K562 (cell line): Measurements from ENCODE around the gene ADAM10. TPM values are rescaled to one million over a fixed set of nuclear protein-coding genes. Genes with fewer than 3 reads are reported as not detected.

Source experiments
- ATAC-seq: fragments of 200-7000 bp; cut with Tn5 transposase; 3 replicates; pipeline ENCODE4 v1.9.1; 2020; ENCODE audit warnings: moderate library complexity
- BruUV-seq: library from RNA; stranded (reverse); fragments of 400-500 nt; replicated peaks from 2 replicates; lab custom pipeline; 2021; lab: Mats Ljungman, UMichigan
- CTCF ChIA-PET: fragments of 300-600 bp; formaldehyde crosslinking; extraction: SDS; loops from one replicate; lab custom pipeline; 2021; ENCODE audit warnings: low intra/inter-chr PET ratio; lab: Yijun Ruan, JAX
- POLR2A ChIA-PET: fragments of 300-600, 350-650 bp; sonication (Branson Sonifier 250); formaldehyde crosslinking; extraction: SDS; loops from one replicate; lab custom pipeline; 2021; ENCODE audit warnings: antibody characterized with exemption, inconsistent platforms; lab: Yijun Ruan, JAX
- DNase-seq, 4 experiments: peaks; one replicate each; pipeline versions ENCODE4 v3.0.0 to v3.0.0-alpha.2; 2011 to 2018; ENCODE audit warnings: low spot score in 3 of 4, mixed read lengths in 3 of 4; ENCODE audit errors: extremely low read depth in 1 of 4
- FAIRE-seq: peaks from 2 replicates; lab custom pipeline; 2011; peaks lifted over from hg19 to GRCh38; lab: Jason Lieb, UNC
- H2AFZ ChIP-seq: 2 replicates; pipeline ENCODE4 v1.6.0; 2011; ENCODE audit warnings: low read depth, low read length, control low read depth, inconsistent platforms
- H3K27ac ChIP-seq: fragments of 200-600 bp; 3 replicates; pipeline ENCODE4 v1.8.0; 2011; ENCODE audit warnings: low read depth, mild to moderate bottlenecking, control low read depth, inconsistent platforms, low read length, moderate library complexity, mixed read lengths; ENCODE audit errors: extremely low read depth
- H3K27me3 ChIP-seq, 2 experiments: fragments of 300-600 bp in 1 of 2; 2 replicates in 1 of 2; 3 replicates in 1 of 2; pipeline versions ENCODE4 v1.6.0 to v1.8.0; 2011; ENCODE audit warnings: inconsistent platforms in 2 of 2, low read length in 2 of 2, mild to moderate bottlenecking in 1 of 2, mixed read lengths in 1 of 2, moderate library complexity in 1 of 2; ENCODE audit not compliant: control insufficient read depth in 2 of 2, insufficient read depth in 2 of 2
- H3K36me3 ChIP-seq: fragments of 300-600 bp; 3 replicates; pipeline ENCODE4 v1.8.0; 2011; ENCODE audit warnings: mild to moderate bottlenecking, low read length, inconsistent platforms; ENCODE audit not compliant: control insufficient read depth, insufficient read depth
- H3K4me1 ChIP-seq, 2 experiments: fragments of 200-600 bp in 1 of 2; replicated peaks in 1 of 2; 2 replicates in 1 of 2; 3 replicates in 1 of 2; pipeline versions ENCODE4 v1.5.1 to v1.8.0; 2011; ENCODE audit warnings: inconsistent platforms in 2 of 2, low read length in 2 of 2, mild to moderate bottlenecking in 1 of 2, mixed read lengths in 1 of 2, moderate library complexity in 1 of 2; ENCODE audit not compliant: control insufficient read depth in 2 of 2, insufficient read depth in 2 of 2
- H3K4me2 ChIP-seq: 2 replicates; pipeline ENCODE4 v1.6.1; 2011; ENCODE audit warnings: low read length, control low read depth, inconsistent platforms, mixed read lengths; ENCODE audit not compliant: insufficient read depth
- H3K4me3 ChIP-seq: fragments of 200-600 bp; sonication (generic), shearing (Covaris generic); 2 replicates; pipeline ENCODE4 v1.5.1; 2016; ENCODE audit warnings: control low read depth, inconsistent platforms
- H3K79me2 ChIP-seq: fragments of 200-600 bp; 3 replicates; pipeline ENCODE4 v1.8.0; 2011; ENCODE audit warnings: low read length, inconsistent platforms; ENCODE audit not compliant: control insufficient read depth, insufficient read depth
- H3K9ac ChIP-seq, 2 experiments: 2 replicates each; pipeline versions ENCODE4 v1.6.0 to v1.6.1; 2011; ENCODE audit warnings: low read depth in 2 of 2, low read length in 2 of 2, control low read depth in 1 of 2, inconsistent platforms in 1 of 2, mild to moderate bottlenecking in 1 of 2, mixed read lengths in 1 of 2; ENCODE audit not compliant: insufficient read depth in 1 of 2
- H3K9me1 ChIP-seq: one replicate; pipeline ENCODE4 v1.6.0; 2011; ENCODE audit warnings: inconsistent platforms, mild to moderate bottlenecking, low read length, moderate library complexity; ENCODE audit not compliant: control insufficient read depth, insufficient read depth
- H3K9me3 ChIP-seq: replicated peaks from 2 replicates; pipeline ENCODE4 v1.5.1; 2011; ENCODE audit warnings: low read depth, low read length, inconsistent platforms; ENCODE audit not compliant: control insufficient read depth, insufficient read depth
- H4K20me1 ChIP-seq: replicated peaks from 2 replicates; pipeline ENCODE4 v1.6.1; 2011; ENCODE audit warnings: low read length, inconsistent platforms, mixed read lengths; ENCODE audit not compliant: control insufficient read depth, insufficient read depth
- CEBPG ChIP-seq, 3 experiments: fragments of 200-800 bp in 1 of 3; sonication (Bioruptor generic) in 1 of 3; sonication (generic) in 1 of 3; formaldehyde crosslinking in 1 of 3; IDR thresholded peaks in 2 of 3; conservative IDR thresholded peaks in 1 of 3; 2 replicates each; pipeline versions ENCODE4 v1.6.1 to v1.8.0; 2016 to 2022; ENCODE audit warnings: missing compliant biosample characterization in 2 of 3, missing genetic modification characterization in 2 of 3, mild to moderate bottlenecking in 1 of 3, missing genetic modification reagents in 1 of 3
- NCOA2 ChIP-seq, 2 experiments: fragments of 450-650 bp; IDR thresholded peaks; 2 replicates each; pipeline ENCODE4 v1.6.1; 2018; ENCODE audit warnings: mild to moderate bottlenecking in 2 of 2, moderate library complexity in 1 of 2; ENCODE audit not compliant: partially characterized antibody in 2 of 2
- RBM25 ChIP-seq: fragments of 200-400 bp; formaldehyde crosslinking; IDR thresholded peaks from 2 replicates; pipeline ENCODE4 v1.6.1; 2018; ENCODE audit warnings: low read length, low read depth, moderate library complexity; ENCODE audit not compliant: severe bottlenecking
- ZEB2 ChIP-seq: fragments of 450-650 bp; IDR thresholded peaks from 2 replicates; pipeline ENCODE4 v1.6.1; 2016
- WGBS: fragments of 100-300 bp; shearing (Covaris generic); methylation state at CpG from one replicate; pipeline ENCODE4 v1.1.6; 2016; ENCODE audit warnings: low coverage, mixed read lengths; ENCODE audit not compliant: insufficient coverage; ENCODE audit errors: missing lambda C conversion rate; 5-methylcytosine and 5-hydroxymethylcytosine counted together
- in situ Hi-C: fragments of 300-500 bp; cut with MboI; formaldehyde crosslinking; loops from 4 replicates; pipeline ENCODE4 v1.15.0; 2018; ENCODE audit warnings: inconsistent platforms, mixed read lengths
- intact Hi-C: fragments of 100-400 bp; cut with micrococcal nuclease; formaldehyde crosslinking; loops from 2 replicates; pipeline ENCODE4 v1.14.2; 2022
- polyA plus RNA-seq, 8 experiments: library from polyadenylated mRNA; depleted of rRNA in 4 of 8; stranded (reverse) in 5 of 8; unstranded in 3 of 8; fragments of >200 nt; fragmentation: Nextera tagmentation in 2 of 8; fragmentation: Illumina TruSeq in 1 of 8; extraction: Ambion mirVana in 2 of 8; extraction: Trizol in 1 of 8; gene quantifications; 2 replicates each; pipeline versions ENCODE4 v1.2.1 to v1.2.3, GENCODE V29; 2011 to 2014; ENCODE audit warnings: inconsistent platforms in 1 of 8, missing spikeins in 1 of 8
- total RNA-seq, 7 experiments: library from RNA; depleted of rRNA in 6 of 7; stranded (reverse); fragments of >200 nt in 6 of 7; fragmentation: Illumina TruSeq in 2 of 7; extraction: Trizol in 2 of 7; gene quantifications; 2 replicates each; pipeline versions ENCODE4 v1.2.1 to v1.2.3, GENCODE V29; 2011 to 2021; ENCODE audit warnings: low replicate concordance in 1 of 7

Gene ADAM10
- total and polyA plus RNA-seq, 9 of the 15 experiments (the other 6 are each of a cell fraction or from before 2014, with no cell fraction given) = 11.9 to 152 (median 57.3) TPM

- Histone ChIP-seq H3K27ac (no peak overlapping the region), H3K4me2 (no peak overlapping the region)
- intact Hi-C loops = no loop called here
- BruUV-seq = no TSS peak
- TF ChIP-seq RBM25 (no peak), ZEB2 (no peak), NCOA2 (IDR thresholded peaks at IDR 0.05; ENCODE audit: partially characterized antibody in 2 of 2) (no peak), CEBPG (CRISPR knock-in tag; IDR thresholded peaks at IDR 0.05) (no peak), CEBPG (tag; conservative IDR thresholded peaks at IDR 0.05 in 1 of 2, IDR thresholded peaks at IDR 0.05 in 1 of 2) (no peak)
- TF ChIP-seq, all 486 proteins: peak for 0
- 94% methylated on average over 2 of the region's 2 CpGs for WGBS
- Histone ChIP-seq H3K79me2 (peaks cover 76% of the 10 kb centered on the region), H3K9me1 (no peaks in the 10 kb centered on the region), H3K4me3 (no peak overlapping the region), H2AFZ (no peak overlapping the region), H3K36me3 (peaks cover 22% of the 10 kb centered on the region; the same call in 2 of the 3 replicates), H3K9ac (no peak overlapping the region), H3K27me3 (no peaks in the 10 kb centered on the region), H3K4me1 (no peaks in the 10 kb centered on the region), H4K20me1 (no peaks in the 10 kb centered on the region), H3K9me3 (no peaks in the 10 kb centered on the region; the same call in 1 of the 2 replicates)
- ChIA-PET POLR2A (no interaction called here), CTCF (interaction anchor here (0.5 kb wide), 1 partner anchor 18 kb away, joined by 3 read pairs; no protein-coding TSS in a partner anchor)
- in situ Hi-C loops = no loop called here
- FAIRE-seq (no peak), DNase-seq (no peak), ATAC-seq (no peak)
Measured at GRCh38 chr15:58705105-58705504, 44.4 kb downstream of the ADAM10 start.
